ENCODE results near the gene VRK1.

GRCh38 chr14:96797582-96798349 is 584 bp downstream of the VRK1 start:
- TF ChIP-seq POLR2A (IDR thresholded peaks at IDR 0.05): no peak
- no peak for TF ChIP-seq EP300 (IDR thresholded peaks at IDR 0.05)
- no peak for TF ChIP-seq POLR2AphosphoS5 (IDR thresholded peaks at IDR 0.05)
- no peak for TF ChIP-seq CTCF (IDR thresholded peaks at IDR 0.05)

All from stomach (tissue), 4 donors.